HG02973 (cell line): ENCODE data around the gene FBXO48.
"Not testable (repeated sequence)": the region's sequence is repeated elsewhere in the genome, so short reads cannot be mapped to it uniquely, and the experiment has no call there.

Experiments
- ATAC-seq: cut with Tn5 transposase; IDR thresholded peaks from one replicate; pipeline ENCODE4 v1.9.1; 2021; ENCODE audit warnings: moderate library complexity; ENCODE audit not compliant: unreplicated experiment

Gene FBXO48

DNA sequence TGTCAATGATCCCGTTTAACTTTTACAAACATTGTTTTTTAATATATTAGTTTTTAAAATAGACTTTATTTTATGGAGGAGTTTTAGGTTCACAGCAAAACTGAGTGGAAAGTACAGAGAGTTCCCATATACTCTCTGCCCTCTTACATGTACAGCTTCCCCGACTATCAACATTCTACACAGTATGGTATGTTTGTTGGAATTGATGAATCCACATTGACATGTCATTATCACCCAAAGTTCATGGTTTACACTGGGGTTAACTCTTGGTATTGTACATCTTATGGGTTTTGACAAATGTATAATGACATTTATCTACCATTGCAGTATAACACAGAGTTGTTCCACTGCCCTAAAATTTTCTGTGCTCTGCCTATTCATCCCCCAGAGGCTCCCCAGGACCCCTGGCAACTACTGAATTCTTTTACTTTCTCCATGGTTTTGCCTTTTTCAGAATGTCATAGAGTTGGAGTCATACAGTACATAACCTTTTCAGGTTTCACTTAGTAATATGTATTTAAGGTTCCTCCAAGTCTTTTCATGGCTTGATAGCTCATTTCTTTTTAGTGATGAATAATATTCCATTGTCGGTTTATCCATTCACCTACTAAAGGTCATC lies 5.8 kb upstream of the FBXO48 start:
- no peak for ATAC-seq

DNA sequence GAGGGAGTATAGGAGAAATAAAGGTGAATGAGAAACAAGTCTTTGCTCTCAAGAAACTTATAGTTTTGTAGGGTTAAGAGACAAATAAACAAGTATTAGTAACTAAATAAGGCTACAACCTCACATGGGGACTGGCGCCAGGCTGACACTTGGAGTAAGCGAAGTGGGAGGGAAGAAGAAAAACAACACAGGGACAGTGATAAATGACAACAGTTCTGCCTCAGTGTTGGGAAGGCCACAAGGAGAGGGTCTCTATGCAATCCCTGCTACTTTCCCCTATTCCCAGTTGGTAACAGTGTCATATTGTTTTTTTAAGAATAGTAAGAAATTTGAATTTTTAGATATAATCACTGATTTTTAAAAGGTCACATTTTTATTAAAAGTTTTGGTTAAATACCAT lies 4.3 kb upstream of the FBXO48 start:
- ATAC-seq, result no peak

DNA sequence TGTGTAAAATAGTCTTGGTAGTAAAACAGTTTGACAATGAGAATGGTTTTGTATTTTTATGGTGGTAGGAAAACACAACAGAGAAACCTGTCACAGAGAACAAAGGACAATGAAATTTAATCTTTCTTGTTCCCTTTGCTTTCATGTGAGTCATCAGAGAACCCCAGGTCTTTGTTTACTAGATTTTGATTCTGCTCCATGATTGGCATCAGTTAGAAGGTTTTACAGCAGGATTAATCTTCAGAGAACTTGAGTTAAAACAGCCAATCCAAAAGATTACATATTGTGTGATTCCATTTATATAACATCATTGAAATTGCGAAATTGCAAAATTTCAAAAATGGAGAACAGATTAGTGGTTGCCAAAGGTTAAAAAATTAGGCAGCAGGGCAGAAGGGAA lies 2.8 kb upstream of the FBXO48 start:
- no peak for ATAC-seq

DNA sequence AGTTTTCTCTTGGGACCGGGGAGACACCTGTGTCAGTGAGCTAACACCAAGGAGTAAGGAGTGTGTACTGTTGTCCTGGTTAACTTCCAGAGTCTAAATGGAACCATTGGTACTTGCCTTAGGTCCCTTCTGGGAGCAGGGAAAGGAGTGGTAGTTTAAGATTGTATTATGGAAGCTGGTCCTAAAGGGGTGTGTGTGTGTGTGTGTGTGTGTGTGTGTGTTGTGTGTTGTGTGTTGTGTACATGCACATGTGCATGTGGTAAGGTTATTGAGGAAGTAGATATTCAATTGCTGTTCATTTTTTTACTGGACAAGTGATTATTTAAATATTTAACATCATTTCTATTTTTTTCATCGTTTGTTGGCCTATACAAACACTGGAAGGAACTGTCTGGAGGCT lies 1.7 kb upstream of the FBXO48 start:
- ATAC-seq, result no peak

DNA sequence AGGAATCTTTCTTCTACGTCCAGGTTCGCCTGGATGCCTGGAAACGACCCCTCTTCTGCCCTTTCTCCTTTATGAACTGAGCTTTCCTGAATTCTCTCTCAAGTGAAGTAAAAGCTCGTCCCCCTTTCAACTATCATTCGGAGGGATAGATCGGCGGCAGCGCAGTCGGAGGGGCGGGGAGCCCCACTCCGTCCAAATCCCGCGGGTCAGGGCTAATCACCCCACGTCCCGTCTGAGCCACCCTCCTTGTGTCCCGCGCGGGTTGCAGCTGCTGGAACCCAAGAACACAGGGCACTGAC lies 367 bp downstream of the FBXO48 start:
- no peak for ATAC-seq

DNA sequence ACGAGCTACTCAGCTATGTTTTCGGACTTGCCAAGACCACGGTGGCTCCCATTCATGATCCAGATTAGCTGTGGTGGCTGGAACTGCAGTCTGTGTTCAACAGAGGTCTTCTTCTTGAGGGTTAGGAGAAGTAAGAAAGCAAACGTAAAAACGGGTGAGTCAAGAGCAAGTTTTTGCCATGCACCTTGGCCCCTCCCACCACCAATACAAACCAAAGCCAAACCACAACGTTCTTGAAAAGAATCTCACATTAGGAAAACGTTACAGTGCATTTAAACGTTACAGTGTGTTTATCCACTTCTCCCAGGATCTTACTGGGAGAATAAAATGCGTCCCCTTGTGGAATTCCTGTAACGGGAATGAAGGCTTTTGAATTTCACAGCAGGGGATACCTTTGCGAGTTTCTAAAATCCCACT lies 725 bp downstream of the FBXO48 start:
- ATAC-seq, result no peak

DNA sequence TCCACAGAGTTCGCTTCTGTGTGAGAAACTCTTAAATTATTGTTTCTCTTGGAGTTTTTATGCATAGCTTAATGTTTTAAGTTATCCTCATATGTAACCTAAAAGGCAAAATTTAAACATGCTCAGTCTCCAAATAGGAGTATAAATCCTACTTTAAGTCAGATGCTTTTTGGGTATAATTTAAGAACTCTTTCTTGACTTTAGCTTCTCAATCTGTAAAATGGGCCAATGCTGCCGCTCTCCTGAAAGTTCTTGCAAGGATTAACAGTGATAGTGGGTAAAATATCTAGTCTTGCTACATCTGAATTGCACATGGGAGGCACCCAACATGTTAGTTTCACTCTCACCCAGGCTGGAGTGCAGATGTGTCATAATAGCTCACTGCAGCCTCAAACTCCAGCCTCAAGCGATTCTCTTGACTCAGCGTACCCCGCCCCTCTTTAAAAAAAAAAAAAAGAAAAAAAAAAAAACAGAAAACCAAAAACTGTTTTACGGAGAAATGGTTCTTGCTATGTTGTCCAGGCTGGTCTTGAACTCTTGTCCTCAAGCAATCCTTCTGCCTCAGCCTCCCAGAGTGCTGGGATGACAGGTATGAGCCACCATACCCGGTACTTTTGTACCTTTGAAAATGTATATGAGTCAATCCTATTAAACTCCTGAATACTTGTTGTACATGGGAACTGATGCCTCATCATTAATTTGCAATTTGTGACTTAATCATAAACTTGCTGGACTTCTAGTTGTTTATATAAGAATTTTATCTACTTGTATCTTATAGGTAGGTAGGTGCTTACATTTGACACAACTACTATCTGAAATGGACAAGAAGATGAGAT lies 1.8 kb downstream of the FBXO48 start:
- ATAC-seq, result no peak

DNA sequence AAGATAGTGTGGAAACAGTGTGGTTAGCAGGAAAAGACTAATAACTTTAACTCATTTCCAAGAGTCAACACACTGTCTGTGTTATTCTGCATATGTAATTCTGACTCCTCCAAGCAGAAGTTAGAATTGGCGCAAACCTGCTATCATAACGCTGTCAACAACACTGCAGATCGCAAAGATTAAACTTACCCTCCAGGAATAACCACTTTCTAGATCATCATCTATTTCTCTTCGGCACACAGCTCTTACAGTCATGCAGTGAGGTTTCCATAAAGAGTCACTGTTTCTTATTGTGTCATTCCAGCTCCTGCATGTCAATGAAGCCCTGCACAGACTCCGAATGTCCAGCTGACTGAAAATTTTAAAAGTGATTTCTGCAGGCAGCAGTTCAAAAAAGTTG lies 2.4 kb downstream of the FBXO48 start:
- no peak for ATAC-seq

DNA sequence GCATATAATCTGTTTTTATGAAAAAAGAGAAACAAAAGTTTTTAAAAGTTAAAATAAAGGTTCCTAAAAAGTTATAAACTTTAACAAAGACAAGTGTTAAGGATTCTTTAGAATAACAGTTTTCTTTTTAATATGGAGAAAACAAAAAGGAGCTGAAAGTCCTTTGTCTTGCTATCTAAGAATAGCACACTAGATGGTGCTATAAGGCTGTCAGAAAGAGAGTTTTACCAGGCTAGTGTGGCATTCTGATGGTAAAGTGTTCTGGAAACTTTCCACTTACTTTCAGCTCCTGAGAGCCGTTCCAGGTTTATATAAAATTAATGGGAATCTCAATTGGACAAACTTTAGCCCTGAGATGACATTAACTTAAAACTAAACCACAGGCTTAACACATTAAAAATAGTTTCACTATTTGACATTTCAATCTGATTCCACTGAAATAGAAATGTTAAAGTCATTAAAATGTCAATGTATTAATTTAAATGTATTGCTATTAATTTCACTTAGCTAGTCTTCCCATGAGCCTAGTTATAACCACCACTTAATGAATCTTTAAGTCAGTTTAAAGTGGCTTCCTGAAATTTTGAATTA lies 3.7 kb downstream of the FBXO48 start:
- no peak for ATAC-seq

DNA sequence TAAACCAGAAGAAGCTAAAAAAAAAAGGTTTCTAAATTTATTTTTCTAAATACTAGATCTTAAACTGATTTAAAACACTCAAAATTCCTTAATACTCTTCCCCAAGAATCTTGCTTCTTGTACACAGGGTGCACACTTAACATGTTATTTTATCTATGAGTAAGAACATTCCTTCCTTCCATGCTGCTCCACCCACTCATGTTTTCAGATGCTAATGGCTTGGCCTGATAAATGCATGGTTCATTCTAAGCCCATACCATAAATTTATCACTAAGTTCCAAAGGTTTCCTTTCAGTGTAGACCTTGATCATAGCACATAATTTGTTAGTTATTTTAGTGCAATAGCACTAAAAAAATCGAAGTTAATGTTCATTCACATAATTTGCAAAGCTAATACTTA lies 8.1 kb downstream of the FBXO48 start:
- no peak for ATAC-seq

DNA sequence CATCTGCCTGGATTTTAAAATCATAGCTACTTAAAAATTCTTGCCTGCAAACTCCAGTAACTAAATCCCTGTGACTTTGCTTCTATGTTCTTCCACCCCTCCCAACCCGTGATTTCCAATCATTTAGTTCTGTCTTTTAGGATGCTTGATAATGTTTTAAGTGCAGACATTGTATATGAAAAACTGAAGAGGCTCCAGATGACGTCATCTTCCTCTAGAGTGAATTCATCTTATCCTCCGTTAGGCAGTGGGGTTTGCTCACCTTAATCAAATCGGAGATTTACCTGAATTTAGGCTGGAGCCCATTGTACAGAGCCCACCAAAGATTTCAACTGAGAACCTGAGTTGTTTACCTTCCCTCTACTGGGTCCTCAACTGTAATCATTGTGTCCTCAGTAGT lies 10.9 kb downstream of the FBXO48 start:
- no peak for ATAC-seq

DNA sequence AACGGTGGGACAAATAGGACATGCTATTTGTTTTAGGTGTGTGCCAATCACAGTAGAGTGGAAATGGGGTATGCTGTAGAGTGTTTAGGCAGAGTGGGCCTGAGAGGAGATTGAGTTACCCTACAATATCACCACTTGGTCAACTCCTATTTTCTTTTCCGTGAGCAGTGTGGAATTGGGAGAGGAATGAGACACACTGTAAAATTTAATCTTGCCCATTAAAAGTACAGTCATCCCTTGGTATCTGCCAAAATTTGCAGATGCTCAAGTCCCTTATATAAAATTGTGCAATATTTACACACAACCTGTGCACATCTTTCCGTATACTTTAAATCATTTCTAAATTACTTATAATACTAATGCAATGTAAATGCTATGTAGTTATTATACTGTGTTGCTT lies 12.4 kb downstream of the FBXO48 start:
- no peak for ATAC-seq

DNA sequence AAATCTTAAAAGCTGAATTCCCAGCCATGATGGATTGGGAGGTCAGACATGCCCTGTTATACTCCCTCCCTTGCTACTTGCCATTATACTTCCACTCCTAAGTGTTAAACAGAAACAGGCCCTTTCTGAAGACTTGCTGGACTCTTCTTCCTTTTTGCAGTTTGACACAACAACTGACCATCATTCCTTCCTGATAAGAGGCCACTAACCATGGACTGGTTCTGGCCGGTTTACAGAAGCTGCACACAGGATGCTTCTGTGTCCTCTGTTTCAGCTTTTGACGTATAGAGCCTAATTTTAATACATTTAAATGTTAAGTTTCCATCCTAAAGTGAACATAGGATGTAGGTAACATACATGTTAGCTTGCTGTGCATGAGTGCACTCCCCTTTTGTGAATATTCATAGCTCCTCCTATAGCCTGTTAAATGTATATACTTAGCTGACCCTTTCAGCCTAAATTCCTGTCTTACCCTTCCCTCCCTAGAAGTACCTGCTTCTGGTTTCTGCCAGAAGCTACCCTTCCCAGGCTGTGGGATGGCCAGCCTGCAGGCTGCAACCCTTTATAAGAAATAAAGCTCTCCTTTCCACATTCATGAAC lies 13.2 kb downstream of the FBXO48 start:
- no peak for ATAC-seq

DNA sequence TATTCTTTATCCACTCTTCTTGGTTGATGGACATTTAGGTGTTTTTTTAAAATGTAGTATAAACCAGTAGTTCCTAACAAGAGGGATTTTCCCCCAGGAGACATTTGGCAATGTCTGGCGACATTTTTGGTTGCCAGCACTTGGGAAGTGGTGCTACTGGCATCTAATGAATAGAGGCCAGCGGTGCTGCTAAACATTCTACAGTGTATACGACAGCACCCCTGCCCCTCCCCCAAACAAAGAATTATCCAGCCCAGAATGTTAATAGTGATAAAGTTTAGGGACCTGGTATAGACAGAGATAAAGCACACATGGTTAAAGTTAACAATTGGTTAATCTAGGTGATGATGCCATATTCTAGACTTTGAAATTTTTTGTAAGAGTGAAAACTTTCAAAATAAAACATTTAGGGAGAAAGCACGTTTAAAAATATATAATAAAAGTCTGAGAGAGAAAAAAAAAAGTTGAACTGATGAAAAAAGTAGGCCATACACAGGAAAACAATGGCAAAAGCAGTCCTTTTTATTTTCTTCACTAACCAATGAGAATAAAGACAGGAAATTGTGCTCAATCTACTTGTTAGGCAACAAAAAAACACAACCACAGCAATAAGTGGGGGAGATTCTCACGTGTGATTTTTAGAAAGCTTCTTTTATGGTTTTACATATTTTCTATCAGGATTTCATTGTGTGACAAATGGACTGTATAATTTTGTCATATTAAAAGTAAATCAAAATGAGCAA lies 14.8 kb downstream of the FBXO48 start:
- no peak for ATAC-seq

DNA sequence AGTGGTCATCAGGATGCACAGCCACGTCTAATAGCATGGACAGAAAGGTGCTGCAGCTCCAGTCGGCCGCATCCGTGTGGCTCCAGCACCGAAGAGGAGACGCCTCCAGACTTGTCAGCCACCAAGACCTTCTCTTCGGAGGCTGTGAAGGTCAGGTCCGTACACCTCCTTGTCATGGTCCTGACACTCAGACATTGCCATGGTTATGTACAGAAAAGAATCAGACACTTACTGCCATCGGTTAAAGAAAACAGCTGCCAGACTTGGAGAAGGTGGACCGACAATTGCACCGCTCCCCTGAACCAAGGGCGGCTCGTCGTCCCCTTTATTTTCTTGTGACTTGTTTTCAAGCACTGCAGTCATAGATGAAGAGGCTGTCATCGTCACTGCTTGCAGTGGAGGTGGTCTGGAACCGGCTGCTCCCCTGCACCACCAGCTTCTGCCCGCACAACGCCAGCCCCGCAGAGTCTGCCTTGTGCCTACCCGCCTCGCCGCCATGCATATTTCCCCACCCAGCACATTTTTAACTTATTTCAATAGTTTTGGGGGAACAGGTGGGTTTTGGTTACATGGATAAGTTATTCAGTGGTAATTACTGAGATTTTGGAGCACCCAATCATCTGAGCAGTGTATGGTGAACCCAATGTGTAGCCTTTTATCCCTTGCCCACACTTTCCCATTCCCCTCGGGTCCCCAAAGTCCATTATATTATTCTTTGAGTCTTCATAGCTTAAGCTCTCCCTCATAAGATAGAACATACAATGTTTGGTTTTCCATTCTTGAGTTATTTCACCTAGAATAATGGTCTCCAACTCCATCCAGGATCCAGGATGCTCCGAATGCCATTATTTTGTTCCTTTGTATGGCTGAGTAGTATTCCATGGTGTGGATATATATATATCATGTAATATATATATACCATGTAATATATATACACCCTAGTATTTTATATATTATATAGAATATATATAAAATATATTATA lies 18.1 kb downstream of the FBXO48 start:
- no peak for ATAC-seq

DNA sequence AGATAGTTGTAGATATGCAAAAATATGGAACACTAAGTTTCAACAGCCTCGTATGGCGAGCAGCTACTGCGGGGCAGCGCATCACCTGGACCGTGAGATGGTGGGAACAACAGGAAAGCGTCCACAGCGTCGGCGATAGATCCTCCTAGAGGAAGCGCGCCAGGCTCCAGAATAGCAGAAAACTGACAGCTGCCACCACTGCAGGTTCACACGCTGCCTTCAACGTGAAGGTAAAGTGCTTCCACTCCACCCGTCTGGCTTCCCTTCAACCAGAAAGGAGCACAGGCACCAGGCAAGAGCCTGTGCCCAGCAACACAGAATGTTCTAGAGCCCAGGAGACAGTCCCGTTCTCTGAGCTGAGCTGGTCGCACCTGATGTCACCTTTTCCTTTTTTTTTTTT lies 20.0 kb downstream of the FBXO48 start:
- no peak for ATAC-seq

DNA sequence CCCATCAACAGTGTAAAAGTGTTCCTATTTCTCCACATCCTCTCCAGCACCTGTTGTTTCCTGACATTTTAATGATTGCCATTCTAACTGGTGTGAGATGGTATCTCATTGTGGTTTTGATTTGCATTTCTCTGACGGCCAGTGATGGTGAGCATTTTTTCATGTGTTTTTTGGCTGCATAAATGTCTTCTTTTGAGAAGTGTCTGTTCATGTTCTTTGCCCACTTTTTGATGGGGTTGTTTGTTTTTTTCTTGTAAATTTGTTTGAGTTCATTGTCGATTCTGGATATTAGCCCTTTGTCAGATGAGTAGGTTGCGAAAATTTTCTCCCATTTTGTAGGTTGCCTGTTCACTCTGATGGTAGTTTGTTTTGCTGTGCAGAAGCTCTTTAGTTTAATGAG lies 20.7 kb downstream of the FBXO48 start:
- not testable (repeated sequence) for ATAC-seq

DNA sequence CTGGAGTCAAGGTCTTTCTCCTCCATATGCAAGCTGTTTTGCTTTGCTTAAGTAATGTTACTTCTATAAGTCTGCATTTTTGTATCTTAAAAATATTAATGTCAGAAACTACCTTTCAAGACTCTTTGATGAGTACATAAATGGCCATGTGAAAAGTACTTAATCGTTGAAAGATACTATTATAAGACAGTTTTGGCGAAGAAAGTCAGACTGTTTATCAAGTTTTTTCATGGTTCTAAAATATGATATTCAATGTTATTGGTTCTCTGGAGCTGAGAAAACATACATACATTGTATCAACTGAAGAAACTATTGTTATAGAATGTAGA lies 25.1 kb downstream of the FBXO48 start:
- ATAC-seq, result no peak

DNA sequence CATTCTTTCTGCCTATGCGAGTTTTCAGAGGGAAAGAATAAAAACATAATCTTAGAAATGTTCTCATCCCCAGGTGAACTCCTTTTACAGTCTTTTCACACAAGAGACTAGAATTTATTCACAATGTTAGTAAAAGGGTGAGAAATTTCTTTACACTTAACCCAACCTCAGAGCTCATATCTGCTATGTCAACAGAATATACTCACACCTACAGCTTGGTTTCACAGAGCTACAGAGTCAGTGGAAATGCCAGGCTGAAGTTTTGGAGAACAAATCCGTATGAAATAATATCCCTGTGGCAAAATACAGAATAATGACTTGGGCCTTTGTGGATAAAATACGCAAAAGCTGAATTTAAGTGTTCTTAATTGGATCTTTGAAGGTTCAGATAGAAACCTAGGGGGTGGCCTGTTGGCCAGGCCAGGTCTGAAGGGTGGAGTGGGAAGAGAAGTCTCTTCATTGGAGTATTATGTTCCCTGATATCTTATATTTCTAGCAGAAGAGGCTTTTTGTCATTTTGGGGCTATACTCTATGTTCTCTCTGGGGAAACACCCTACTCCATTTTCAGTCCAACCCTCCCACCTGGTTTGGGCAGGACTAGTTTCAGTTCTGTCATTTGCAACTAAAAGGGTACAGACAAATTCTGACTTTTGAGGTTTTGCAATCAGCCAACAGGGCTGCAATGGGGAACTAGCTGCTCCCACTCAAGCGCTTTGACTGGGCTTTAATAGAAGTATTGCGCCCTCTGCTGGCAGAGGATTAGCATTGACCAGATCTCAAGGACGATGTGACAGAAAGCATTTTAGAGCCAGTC lies 25.7 kb downstream of the FBXO48 start:
- ATAC-seq, result peak; percentile 90
